ENCODE measurements around the gene SLC17A7. TPM values are rescaled to one million over a fixed set of nuclear protein-coding genes. Genes with fewer than 3 reads are reported as not detected.

The SLC17A7 gene
- total and polyA plus RNA-seq, 2 of the 13 experiments (the other 11 are each of a cell fraction or from before 2014, with no cell fraction given): 0.32 TPM; not detected in 1

DNA sequence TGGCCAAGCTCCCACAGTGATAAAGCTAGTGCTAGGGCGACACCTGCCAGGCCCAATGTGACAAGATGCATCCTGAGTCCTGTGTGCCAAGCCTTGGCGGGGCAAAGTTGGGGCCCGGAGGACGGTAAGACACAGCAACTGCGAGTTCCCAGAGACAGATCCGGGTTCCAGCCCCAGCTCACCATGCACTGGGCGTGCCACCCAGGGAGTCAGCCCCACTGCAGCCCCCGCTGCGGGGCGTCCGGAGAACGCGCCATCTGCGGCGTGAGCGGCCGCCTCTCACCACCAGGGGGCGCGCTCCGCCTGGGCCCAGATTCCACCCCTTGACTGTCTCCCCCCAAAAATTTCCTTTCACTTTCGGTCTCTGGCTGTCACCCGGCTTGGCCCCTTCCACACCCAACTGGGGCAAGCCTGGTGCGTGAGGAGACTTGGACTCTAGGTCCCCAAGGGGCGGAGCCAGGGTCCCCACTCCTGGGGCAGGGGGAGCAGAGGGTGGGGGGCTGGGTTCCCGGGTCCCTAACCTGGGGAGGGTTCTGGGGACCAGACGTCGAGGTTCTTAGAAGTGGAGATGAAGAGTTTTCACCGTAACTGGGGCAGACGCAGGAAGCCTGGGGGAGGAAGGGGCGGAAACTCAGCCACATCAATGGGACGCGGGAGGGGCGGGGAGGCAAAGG lies 32.7 kb upstream of the SLC17A7 start, which contains the start of gene FLT3LG (continued):
- TF ChIP-seq ZNF225 (CRISPR knock-in tag; IDR thresholded peaks at IDR 0.05) (0 out of 2 replicates have a peak, but pooled peaks have one; percentile 52), CCDC6 (CRISPR knock-in tag; IDR thresholded peaks at IDR 0.05) (no peak), NAIF1 (CRISPR knock-in tag; IDR thresholded peaks at IDR 0.05; ENCODE audit: borderline replicate concordance) (no peak), NFATC3 (CRISPR knock-in tag; IDR thresholded peaks at IDR 0.05) (no peak), ISL2 (CRISPR knock-in tag; IDR thresholded peaks at IDR 0.05) (no peak; the same call in 1 of the 2 replicates), ZNF34 (CRISPR knock-in tag; IDR thresholded peaks at IDR 0.05; ENCODE audit: borderline replicate concordance) (no peak), SMAD3 (CRISPR knock-in tag; IDR thresholded peaks at IDR 0.05) (no peak), ERF (CRISPR knock-in tag; IDR thresholded peaks at IDR 0.05) (peak; percentile 73; the same call in 1 of the 2 replicates), ZSCAN25 (CRISPR knock-in tag; IDR thresholded peaks at IDR 0.05) (no peak), SSRP1 (CRISPR knock-in tag; IDR thresholded peaks at IDR 0.05) (no peak)
- TF ChIP-seq, protein P1, sequence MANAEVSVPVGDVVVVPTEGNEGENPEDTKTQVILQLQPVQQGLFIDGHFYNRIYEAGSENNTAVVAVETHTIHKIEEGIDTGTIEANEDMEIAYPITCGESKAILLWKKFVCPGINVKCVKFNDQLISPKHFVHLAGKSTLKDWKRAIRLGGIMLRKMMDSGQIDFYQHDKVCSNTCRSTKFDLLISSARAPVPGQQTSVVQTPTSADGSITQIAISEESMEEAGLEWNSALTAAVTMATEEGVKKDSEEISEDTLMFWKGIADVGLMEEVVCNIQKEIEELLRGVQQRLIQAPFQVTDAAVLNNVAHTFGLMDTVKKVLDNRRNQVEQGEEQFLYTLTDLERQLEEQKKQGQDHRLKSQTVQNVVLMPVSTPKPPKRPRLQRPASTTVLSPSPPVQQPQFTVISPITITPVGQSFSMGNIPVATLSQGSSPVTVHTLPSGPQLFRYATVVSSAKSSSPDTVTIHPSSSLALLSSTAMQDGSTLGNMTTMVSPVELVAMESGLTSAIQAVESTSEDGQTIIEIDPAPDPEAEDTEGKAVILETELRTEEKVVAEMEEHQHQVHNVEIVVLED (CRISPR knock-in tag; IDR thresholded peaks at IDR 0.05; ENCODE audit: borderline replicate concordance): no peak
- TF ChIP-seq, protein P2, sequence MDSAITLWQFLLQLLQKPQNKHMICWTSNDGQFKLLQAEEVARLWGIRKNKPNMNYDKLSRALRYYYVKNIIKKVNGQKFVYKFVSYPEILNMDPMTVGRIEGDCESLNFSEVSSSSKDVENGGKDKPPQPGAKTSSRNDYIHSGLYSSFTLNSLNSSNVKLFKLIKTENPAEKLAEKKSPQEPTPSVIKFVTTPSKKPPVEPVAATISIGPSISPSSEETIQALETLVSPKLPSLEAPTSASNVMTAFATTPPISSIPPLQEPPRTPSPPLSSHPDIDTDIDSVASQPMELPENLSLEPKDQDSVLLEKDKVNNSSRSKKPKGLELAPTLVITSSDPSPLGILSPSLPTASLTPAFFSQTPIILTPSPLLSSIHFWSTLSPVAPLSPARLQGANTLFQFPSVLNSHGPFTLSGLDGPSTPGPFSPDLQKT (CRISPR knock-in tag; IDR thresholded peaks at IDR 0.05; ENCODE audit: borderline replicate concordance): no peak
- TF ChIP-seq, protein P3, sequence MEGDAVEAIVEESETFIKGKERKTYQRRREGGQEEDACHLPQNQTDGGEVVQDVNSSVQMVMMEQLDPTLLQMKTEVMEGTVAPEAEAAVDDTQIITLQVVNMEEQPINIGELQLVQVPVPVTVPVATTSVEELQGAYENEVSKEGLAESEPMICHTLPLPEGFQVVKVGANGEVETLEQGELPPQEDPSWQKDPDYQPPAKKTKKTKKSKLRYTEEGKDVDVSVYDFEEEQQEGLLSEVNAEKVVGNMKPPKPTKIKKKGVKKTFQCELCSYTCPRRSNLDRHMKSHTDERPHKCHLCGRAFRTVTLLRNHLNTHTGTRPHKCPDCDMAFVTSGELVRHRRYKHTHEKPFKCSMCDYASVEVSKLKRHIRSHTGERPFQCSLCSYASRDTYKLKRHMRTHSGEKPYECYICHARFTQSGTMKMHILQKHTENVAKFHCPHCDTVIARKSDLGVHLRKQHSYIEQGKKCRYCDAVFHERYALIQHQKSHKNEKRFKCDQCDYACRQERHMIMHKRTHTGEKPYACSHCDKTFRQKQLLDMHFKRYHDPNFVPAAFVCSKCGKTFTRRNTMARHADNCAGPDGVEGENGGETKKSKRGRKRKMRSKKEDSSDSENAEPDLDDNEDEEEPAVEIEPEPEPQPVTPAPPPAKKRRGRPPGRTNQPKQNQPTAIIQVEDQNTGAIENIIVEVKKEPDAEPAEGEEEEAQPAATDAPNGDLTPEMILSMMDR (CRISPR knock-in tag; IDR thresholded peaks at IDR 0.05): peak; percentile 95
- TF ChIP-seq, protein P4, sequence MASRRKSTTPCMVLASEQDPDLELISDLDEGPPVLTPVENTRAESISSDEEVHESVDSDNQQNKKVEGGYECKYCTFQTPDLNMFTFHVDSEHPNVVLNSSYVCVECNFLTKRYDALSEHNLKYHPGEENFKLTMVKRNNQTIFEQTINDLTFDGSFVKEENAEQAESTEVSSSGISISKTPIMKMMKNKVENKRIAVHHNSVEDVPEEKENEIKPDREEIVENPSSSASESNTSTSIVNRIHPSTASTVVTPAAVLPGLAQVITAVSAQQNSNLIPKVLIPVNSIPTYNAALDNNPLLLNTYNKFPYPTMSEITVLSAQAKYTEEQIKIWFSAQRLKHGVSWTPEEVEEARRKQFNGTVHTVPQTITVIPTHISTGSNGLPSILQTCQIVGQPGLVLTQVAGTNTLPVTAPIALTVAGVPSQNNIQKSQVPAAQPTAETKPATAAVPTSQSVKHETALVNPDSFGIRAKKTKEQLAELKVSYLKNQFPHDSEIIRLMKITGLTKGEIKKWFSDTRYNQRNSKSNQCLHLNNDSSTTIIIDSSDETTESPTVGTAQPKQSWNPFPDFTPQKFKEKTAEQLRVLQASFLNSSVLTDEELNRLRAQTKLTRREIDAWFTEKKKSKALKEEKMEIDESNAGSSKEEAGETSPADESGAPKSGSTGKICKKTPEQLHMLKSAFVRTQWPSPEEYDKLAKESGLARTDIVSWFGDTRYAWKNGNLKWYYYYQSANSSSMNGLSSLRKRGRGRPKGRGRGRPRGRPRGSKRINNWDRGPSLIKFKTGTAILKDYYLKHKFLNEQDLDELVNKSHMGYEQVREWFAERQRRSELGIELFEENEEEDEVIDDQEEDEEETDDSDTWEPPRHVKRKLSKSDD (CRISPR knock-in tag; IDR thresholded peaks at IDR 0.05; ENCODE audit: low read depth): no peak
- TF ChIP-seq, protein P5, sequence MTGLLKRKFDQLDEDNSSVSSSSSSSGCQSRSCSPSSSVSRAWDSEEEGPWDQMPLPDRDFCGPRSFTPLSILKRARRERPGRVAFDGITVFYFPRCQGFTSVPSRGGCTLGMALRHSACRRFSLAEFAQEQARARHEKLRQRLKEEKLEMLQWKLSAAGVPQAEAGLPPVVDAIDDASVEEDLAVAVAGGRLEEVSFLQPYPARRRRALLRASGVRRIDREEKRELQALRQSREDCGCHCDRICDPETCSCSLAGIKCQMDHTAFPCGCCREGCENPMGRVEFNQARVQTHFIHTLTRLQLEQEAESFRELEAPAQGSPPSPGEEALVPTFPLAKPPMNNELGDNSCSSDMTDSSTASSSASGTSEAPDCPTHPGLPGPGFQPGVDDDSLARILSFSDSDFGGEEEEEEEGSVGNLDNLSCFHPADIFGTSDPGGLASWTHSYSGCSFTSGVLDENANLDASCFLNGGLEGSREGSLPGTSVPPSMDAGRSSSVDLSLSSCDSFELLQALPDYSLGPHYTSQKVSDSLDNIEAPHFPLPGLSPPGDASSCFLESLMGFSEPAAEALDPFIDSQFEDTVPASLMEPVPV (CRISPR knock-in tag; IDR thresholded peaks at IDR 0.05): 0 out of 2 replicates have a peak, but pooled peaks have one; percentile 61
- TF ChIP-seq, protein P6, sequence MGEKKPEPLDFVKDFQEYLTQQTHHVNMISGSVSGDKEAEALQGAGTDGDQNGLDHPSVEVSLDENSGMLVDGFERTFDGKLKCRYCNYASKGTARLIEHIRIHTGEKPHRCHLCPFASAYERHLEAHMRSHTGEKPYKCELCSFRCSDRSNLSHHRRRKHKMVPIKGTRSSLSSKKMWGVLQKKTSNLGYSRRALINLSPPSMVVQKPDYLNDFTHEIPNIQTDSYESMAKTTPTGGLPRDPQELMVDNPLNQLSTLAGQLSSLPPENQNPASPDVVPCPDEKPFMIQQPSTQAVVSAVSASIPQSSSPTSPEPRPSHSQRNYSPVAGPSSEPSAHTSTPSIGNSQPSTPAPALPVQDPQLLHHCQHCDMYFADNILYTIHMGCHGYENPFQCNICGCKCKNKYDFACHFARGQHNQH (CRISPR knock-in tag; IDR thresholded peaks at IDR 0.05): peak; percentile 39
- TF ChIP-seq, protein P7, sequence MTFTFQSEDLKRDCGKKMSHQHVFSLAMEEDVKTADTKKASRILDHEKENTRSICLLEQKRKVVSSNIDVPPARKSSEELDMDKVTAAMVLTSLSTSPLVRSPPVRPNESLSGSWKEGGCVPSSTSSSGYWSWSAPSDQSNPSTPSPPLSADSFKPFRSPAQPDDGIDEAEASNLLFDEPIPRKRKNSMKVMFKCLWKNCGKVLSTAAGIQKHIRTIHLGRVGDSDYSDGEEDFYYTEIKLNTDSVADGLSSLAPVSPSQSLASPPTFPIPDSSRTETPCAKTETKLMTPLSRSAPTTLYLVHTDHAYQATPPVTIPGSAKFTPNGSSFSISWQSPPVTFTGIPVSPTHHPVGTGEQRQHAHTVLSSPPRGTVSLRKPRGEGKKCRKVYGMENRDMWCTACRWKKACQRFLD (CRISPR knock-in tag; IDR thresholded peaks at IDR 0.05; ENCODE audit: borderline replicate concordance): no peak
